GM12878 (cell line): ENCODE data around the gene ACSM5.
"Not testable (repeated sequence)": the region's sequence is repeated elsewhere in the genome, so short reads cannot be mapped to it uniquely, and the experiment has no call there.

Source experiments
- CEBPB ChIP-seq, 2 experiments: fragments of 150-350 bp in 1 of 2; IDR thresholded peaks; 2 replicates each; pipeline ENCODE4 v1.6.1; 2012 to 2014; ENCODE audit warnings: low read depth in 2 of 2, low read length in 2 of 2, borderline replicate concordance in 1 of 2, inconsistent platforms in 1 of 2
- CTCF ChIP-seq, 3 experiments: IDR thresholded peaks in 2 of 3; conservative IDR thresholded peaks in 1 of 3; 2 replicates each; pipeline ENCODE4 v1.5.1; 2011; ENCODE audit warnings: low read depth in 3 of 3, low read length in 3 of 3, mild to moderate bottlenecking in 3 of 3, control low read depth in 2 of 3, moderate library complexity in 2 of 3, inconsistent platforms in 1 of 3, mixed read lengths in 1 of 3; ENCODE audit not compliant: control insufficient read depth in 2 of 3, insufficient read depth in 1 of 3; ENCODE audit errors: extremely low read depth in 1 of 3
- EZH2 ChIP-seq: IDR thresholded peaks from 2 replicates; pipeline ENCODE4 v1.6.1; 2012; ENCODE audit warnings: low read depth, mild to moderate bottlenecking, control low read depth, inconsistent platforms, low read length, borderline replicate concordance; ENCODE audit not compliant: control insufficient read depth
- NFIC ChIP-seq: IDR thresholded peaks from 2 replicates; pipeline ENCODE4 v1.6.1; 2012; ENCODE audit warnings: low read depth, mild to moderate bottlenecking, inconsistent platforms, low read length, moderate library complexity
- POLR2AphosphoS5 ChIP-seq: IDR thresholded peaks from 2 replicates; pipeline ENCODE4 v1.6.1; 2011; ENCODE audit warnings: mild to moderate bottlenecking, low read length, inconsistent platforms
- RBBP5 ChIP-seq: fragments of 200-600 bp; sonication (generic); conservative IDR thresholded peaks from 2 replicates; pipeline ENCODE4 v1.6.1; 2016
- SIN3A ChIP-seq: IDR thresholded peaks from 2 replicates; pipeline ENCODE4 v1.6.1; 2012; ENCODE audit warnings: low read depth, low read length, improper control_type of control experiment
- SP1 ChIP-seq: IDR thresholded peaks from one replicate; pipeline ENCODE4 v1.6.1; 2011; ENCODE audit warnings: low read depth, low read length
- TARDBP ChIP-seq: IDR thresholded peaks from 2 replicates; pipeline ENCODE4 v1.6.1; 2016; ENCODE audit warnings: borderline replicate concordance
- YBX1 ChIP-seq: fragments of 450-650 bp; IDR thresholded peaks from 2 replicates; pipeline ENCODE4 v1.6.1; 2016; ENCODE audit warnings: antibody characterized with exemption

- not testable (repeated sequence) for TF ChIP-seq TARDBP; CTCF (IDR thresholded peaks at IDR 0.05 in 2 of 3, conservative IDR thresholded peaks at IDR 0.05 in 1 of 3; ENCODE audit: control insufficient read depth in 2 of 3, extremely low read depth in 1 of 3, insufficient read depth in 1 of 3, low read depth in 3 of 3, low read length in 3 of 3); NFIC; YBX1; RBBP5; POLR2AphosphoS5; SIN3A; CEBPB (IDR thresholded peaks at IDR 0.05; ENCODE audit: borderline replicate concordance in 1 of 2, low read depth in 2 of 2, low read length in 2 of 2); EZH2; SP1
Observed at GRCh38 chr16:20429499-20429898, 20.2 kb downstream of the ACSM5 start.
